Measurements from ENCODE around the gene MIF4GD.

DNA sequence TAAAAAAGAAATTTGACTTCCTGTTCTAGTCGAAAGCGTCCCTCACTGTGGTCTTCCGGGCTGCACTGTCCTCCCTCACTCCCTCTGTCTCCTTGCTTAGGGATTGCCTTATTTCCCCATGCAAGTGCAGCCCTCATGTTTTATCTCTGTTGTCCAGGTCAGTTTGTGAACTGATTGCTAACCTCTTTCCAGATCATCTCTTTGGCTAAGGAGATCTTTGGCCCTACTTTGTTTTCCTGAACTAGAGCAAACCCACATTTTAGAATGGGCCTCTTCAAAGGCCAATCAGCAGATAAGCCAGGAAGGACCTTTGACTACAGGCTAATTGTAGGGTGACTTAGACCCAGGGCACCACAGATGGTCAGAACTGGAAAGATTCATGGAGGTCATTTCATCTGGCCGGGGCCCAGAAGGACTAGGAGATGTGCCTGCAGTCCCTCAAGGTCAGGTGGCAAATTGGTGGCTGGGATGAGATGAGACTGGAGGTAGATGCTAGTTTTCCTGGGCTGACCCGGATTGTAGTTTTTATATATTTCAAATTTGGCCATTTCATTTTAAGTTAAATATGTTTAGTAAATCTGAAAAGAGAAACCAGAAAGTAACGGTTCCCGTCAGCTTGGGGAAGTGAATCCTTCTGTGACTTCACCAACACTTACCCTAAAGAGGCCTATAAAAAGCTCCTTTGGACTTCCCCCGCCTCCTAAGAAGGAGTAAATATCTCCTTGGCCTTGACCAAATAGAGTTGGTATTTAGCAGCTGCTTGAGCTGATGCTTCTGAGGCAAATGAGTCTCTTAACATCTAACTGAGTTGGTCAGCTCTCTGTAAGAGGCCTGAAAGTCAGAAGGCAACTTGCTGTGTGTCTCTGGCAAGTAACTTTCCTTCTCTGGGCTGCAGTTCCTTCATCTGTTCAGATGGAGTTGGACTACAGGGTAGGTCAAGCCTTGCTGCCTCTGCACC, 24.4 kb upstream of the MIF4GD start:
- peak; percentile 65; the same call in 1 of the 2 replicates for TF ChIP-seq CHD2 (IDR thresholded peaks at IDR 0.05; ENCODE audit: borderline replicate concordance, low read depth, low read length)
- TF ChIP-seq EP300 (IDR thresholded peaks at IDR 0.05; ENCODE audit: borderline replicate concordance in 1 of 2, control insufficient read depth in 1 of 2, low read depth in 2 of 2, low read length in 2 of 2), result peak; percentile 93 to 97
- TF ChIP-seq, protein P1, sequence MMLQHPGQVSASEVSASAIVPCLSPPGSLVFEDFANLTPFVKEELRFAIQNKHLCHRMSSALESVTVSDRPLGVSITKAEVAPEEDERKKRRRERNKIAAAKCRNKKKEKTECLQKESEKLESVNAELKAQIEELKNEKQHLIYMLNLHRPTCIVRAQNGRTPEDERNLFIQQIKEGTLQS (IDR thresholded peaks at IDR 0.05; ENCODE audit: borderline replicate concordance, extremely low read depth, low read depth, low read length), result no peak
- TF ChIP-seq, protein P2, sequence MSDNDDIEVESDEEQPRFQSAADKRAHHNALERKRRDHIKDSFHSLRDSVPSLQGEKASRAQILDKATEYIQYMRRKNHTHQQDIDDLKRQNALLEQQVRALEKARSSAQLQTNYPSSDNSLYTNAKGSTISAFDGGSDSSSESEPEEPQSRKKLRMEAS (IDR thresholded peaks at IDR 0.05; ENCODE audit: low read depth, low read length), result 0 out of 2 replicates have a peak, but pooled peaks have one; percentile 11
- peak; percentile 79 for TF ChIP-seq POLR2A (IDR thresholded peaks at IDR 0.05; ENCODE audit: low read depth, low read length)
- TF ChIP-seq NFIC (IDR thresholded peaks at IDR 0.05; ENCODE audit: low read depth, low read length), result peak; percentile 97
- TF ChIP-seq ASH2L (IDR thresholded peaks at IDR 0.05; ENCODE audit: borderline replicate concordance, low read depth), result peak; percentile 88; the same call in 1 of the 2 replicates
- no peak; the same call in 1 of the 2 replicates for TF ChIP-seq YY1 (IDR thresholded peaks at IDR 0.05; ENCODE audit: low read depth, low read length)
- TF ChIP-seq, protein P3, sequence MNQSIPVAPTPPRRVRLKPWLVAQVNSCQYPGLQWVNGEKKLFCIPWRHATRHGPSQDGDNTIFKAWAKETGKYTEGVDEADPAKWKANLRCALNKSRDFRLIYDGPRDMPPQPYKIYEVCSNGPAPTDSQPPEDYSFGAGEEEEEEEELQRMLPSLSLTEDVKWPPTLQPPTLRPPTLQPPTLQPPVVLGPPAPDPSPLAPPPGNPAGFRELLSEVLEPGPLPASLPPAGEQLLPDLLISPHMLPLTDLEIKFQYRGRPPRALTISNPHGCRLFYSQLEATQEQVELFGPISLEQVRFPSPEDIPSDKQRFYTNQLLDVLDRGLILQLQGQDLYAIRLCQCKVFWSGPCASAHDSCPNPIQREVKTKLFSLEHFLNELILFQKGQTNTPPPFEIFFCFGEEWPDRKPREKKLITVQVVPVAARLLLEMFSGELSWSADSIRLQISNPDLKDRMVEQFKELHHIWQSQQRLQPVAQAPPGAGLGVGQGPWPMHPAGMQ (IDR thresholded peaks at IDR 0.05; ENCODE audit: borderline replicate concordance), result no peak
- TF ChIP-seq NRF1 (conservative IDR thresholded peaks at IDR 0.05; ENCODE audit: low read depth, low read length), result no peak
- 0 out of 2 replicates have a peak, but pooled peaks have one; percentile 85 for TF ChIP-seq RCOR1 (conservative IDR thresholded peaks at IDR 0.05; ENCODE audit: low read depth, low read length)
- TF ChIP-seq, protein P4, sequence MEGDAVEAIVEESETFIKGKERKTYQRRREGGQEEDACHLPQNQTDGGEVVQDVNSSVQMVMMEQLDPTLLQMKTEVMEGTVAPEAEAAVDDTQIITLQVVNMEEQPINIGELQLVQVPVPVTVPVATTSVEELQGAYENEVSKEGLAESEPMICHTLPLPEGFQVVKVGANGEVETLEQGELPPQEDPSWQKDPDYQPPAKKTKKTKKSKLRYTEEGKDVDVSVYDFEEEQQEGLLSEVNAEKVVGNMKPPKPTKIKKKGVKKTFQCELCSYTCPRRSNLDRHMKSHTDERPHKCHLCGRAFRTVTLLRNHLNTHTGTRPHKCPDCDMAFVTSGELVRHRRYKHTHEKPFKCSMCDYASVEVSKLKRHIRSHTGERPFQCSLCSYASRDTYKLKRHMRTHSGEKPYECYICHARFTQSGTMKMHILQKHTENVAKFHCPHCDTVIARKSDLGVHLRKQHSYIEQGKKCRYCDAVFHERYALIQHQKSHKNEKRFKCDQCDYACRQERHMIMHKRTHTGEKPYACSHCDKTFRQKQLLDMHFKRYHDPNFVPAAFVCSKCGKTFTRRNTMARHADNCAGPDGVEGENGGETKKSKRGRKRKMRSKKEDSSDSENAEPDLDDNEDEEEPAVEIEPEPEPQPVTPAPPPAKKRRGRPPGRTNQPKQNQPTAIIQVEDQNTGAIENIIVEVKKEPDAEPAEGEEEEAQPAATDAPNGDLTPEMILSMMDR (IDR thresholded peaks at IDR 0.05 in 2 of 3, conservative IDR thresholded peaks at IDR 0.05 in 1 of 3; ENCODE audit: control insufficient read depth in 2 of 3, extremely low read depth in 1 of 3, insufficient read depth in 1 of 3, low read depth in 3 of 3, low read length in 3 of 3), result no peak
- peak; percentile 98 for TF ChIP-seq FOXM1 (IDR thresholded peaks at IDR 0.05; ENCODE audit: low read depth, low read length)
